Stimulated activated CD4-positive, alpha-beta T cell treated with anti-CD3 and anti-CD28 coated beads, TNF-alpha, amount 100 ng/mL, for 48 hours (primary cell): ENCODE measurements around the gene PABPC4L.
"Not testable (repeated sequence)": the region's sequence is repeated elsewhere in the genome, so short reads cannot be mapped to it uniquely, and the experiment has no call there.

Experiments
- DNase-seq, 3 donors: peaks; one replicate each; pipeline ENCODE4 v3.0.0-alpha.2; 2020; ENCODE audit warnings: low read depth in 3 of 3

PABPC4L gene

GRCh38 chr4:134201216-134202161 is at the start of gene PABPC4L:
TSS of gene PABPC4L (minus strand) at chr4:134201789. CDS start at chr4:134201019, 770 bp downstream.
- no peak for DNase-seq

GRCh38 chr4:134251322-134251721 is 49.7 kb upstream of the PABPC4L start:
- DNase-seq: no peak

GRCh38 chr4:134243742-134244713 is 42.4 kb upstream of the PABPC4L start:
- no peak for DNase-seq

- no peak for DNase-seq
Observed at GRCh38 chr4:134219043-134219442, 17.5 kb upstream of the PABPC4L start.

- no peak for DNase-seq
Observed at GRCh38 chr4:134216411-134216810, 14.8 kb upstream of the PABPC4L start.

- DNase-seq: no peak
Observed at GRCh38 chr4:134215620-134216344, 14.2 kb upstream of the PABPC4L start.

GRCh38 chr4:134207955-134208354 is 6.4 kb upstream of the PABPC4L start:
- not testable (repeated sequence) for DNase-seq

- DNase-seq: no peak
Observed at GRCh38 chr4:134202166-134202956, 772 bp upstream of the PABPC4L start.

GRCh38 chr4:134200811-134201215 is 776 bp downstream of the PABPC4L start:
- DNase-seq: no peak

GRCh38 chr4:134189949-134190348 is 11.6 kb downstream of the PABPC4L start:
- no peak for DNase-seq

- no peak for DNase-seq
Observed at GRCh38 chr4:134189480-134189879, 12.1 kb downstream of the PABPC4L start.

- DNase-seq: no peak
Observed at GRCh38 chr4:134178706-134179105, 22.9 kb downstream of the PABPC4L start.

GRCh38 chr4:134174271-134174670 is 27.3 kb downstream of the PABPC4L start:
- no peak for DNase-seq

GRCh38 chr4:134160211-134160610 is 41.4 kb downstream of the PABPC4L start:
- no peak for DNase-seq

- DNase-seq: no peak
Observed at GRCh38 chr4:134154097-134154496, 47.5 kb downstream of the PABPC4L start.

GRCh38 chr4:134147941-134148340 is 53.6 kb downstream of the PABPC4L start:
- no peak for DNase-seq
